Measurements from ENCODE around the gene FRMD6.

- no peak for TF ChIP-seq CTCF (IDR thresholded peaks at IDR 0.05)
- no peak for TF ChIP-seq POLR2A (IDR thresholded peaks at IDR 0.05)
- TF ChIP-seq EP300 (IDR thresholded peaks at IDR 0.05): no peak
Observed at GRCh38 chr14:51650716-51651387, 858 bp upstream of the FRMD6 start.

Measured in ovary (tissue), 3 donors.